WTC11 (cell line): ENCODE results near the gene AVPR2. TPM values are rescaled to one million over a fixed set of nuclear protein-coding genes. Genes with fewer than 3 reads are reported as not detected.

Source experiments
- ATAC-seq: fragments of 200-7000 bp; cut with Tn5 transposase; 2 replicates; pipeline ENCODE4 v1.10.0; 2021; ENCODE audit warnings: mild to moderate bottlenecking, moderate library complexity
- CTCF ChIA-PET: fragments of 300-600 bp; sonication (Branson Sonifier 250); formaldehyde crosslinking; loops from one replicate; lab custom pipeline; 2021; ENCODE audit warnings: antibody characterized with exemption; lab: Charles Lee
- POLR2A ChIA-PET: fragments of 350-600 bp; sonication (Branson Sonifier 250); formaldehyde crosslinking; loops from one replicate; lab custom pipeline; 2021; ENCODE audit warnings: antibody characterized with exemption; lab: Charles Lee
- DNase-seq: peaks from one replicate; pipeline ENCODE4 v3.0.0; 2021; ENCODE audit warnings: low spot score
- H3K27ac Mint-ChIP-seq: 2 replicates; pipeline ENCODE4 v1.8.0; 2021; ENCODE audit warnings: mixed read lengths
- H3K27me3 Mint-ChIP-seq: 2 replicates; pipeline ENCODE4 v1.8.0; 2021; ENCODE audit warnings: low read depth, mild to moderate bottlenecking, moderate library complexity, mixed read lengths
- H3K36me3 Mint-ChIP-seq: 2 replicates; pipeline ENCODE4 v1.8.0; 2021; ENCODE audit warnings: mixed read lengths
- H3K4me1 Mint-ChIP-seq: 2 replicates; pipeline ENCODE4 v1.8.0; 2022; ENCODE audit warnings: mixed read lengths
- H3K4me3 Mint-ChIP-seq: 2 replicates; pipeline ENCODE4 v1.8.0; 2021; ENCODE audit warnings: mild to moderate bottlenecking, moderate library complexity, mixed read lengths
- H3K9me3 Mint-ChIP-seq: 2 replicates; pipeline ENCODE4 v1.8.0; 2021; ENCODE audit warnings: mixed read lengths
- AFF4 ChIP-seq: sonication (generic); formaldehyde crosslinking; IDR thresholded peaks from 2 replicates; pipeline ENCODE4 v1.8.1; 2023; ENCODE audit warnings: mild to moderate bottlenecking, missing genetic modification reagents, borderline replicate concordance
- AR ChIP-seq: fragments of 250-450 bp; sonication (Bioruptor Pico); IDR thresholded peaks from 2 replicates; pipeline ENCODE4 v1.9.0; 2021; ENCODE audit warnings: mild to moderate bottlenecking
- ATF3 ChIP-seq: sonication (generic); formaldehyde crosslinking; conservative IDR thresholded peaks from 2 replicates; pipeline ENCODE4 v1.8.1; 2022; ENCODE audit warnings: mild to moderate bottlenecking, missing genetic modification reagents
- CBFB ChIP-seq: sonication (generic); formaldehyde crosslinking; IDR thresholded peaks from 2 replicates; pipeline ENCODE4 v1.8.1; 2022; ENCODE audit warnings: mild to moderate bottlenecking, low read depth, missing genetic modification reagents
- ELF4 ChIP-seq: sonication (generic); formaldehyde crosslinking; IDR thresholded peaks from 2 replicates; pipeline ENCODE4 v1.8.1; 2022; ENCODE audit warnings: low read depth, mild to moderate bottlenecking, moderate library complexity, missing genetic modification reagents
- EMX1 ChIP-seq: fragments of 250-450 bp; sonication (Bioruptor Pico); IDR thresholded peaks from 2 replicates; pipeline ENCODE4 v1.8.0; 2021; ENCODE audit warnings: mild to moderate bottlenecking
- FOXJ3 ChIP-seq: sonication (generic); formaldehyde crosslinking; IDR thresholded peaks from 2 replicates; pipeline ENCODE4 v1.9.0; 2021; ENCODE audit warnings: missing genetic modification reagents, mild to moderate bottlenecking, borderline replicate concordance
- FOXP4 ChIP-seq: sonication (generic); formaldehyde crosslinking; IDR thresholded peaks from 2 replicates; pipeline ENCODE4 v1.8.0; 2022; ENCODE audit warnings: mild to moderate bottlenecking, missing genetic modification reagents
- GTF2I ChIP-seq: fragments of 250-450 bp; sonication (Bioruptor Pico); conservative IDR thresholded peaks from 2 replicates; pipeline ENCODE4 v1.4.0; 2021; ENCODE audit warnings: mild to moderate bottlenecking
- MXD4 ChIP-seq: fragments of 250-450 bp; sonication (Bioruptor Pico); IDR thresholded peaks from 2 replicates; pipeline ENCODE4 v1.8.0; 2021; ENCODE audit warnings: mild to moderate bottlenecking, moderate library complexity, borderline replicate concordance
- NR2C2 ChIP-seq: sonication (generic); formaldehyde crosslinking; IDR thresholded peaks from 2 replicates; pipeline ENCODE4 v1.8.0; 2022; ENCODE audit warnings: mild to moderate bottlenecking, missing genetic modification reagents
- RELA ChIP-seq: sonication (generic); formaldehyde crosslinking; IDR thresholded peaks from 2 replicates; pipeline ENCODE4 v1.8.1; 2022; ENCODE audit warnings: missing genetic modification reagents, mild to moderate bottlenecking, borderline replicate concordance
- ZNF219 ChIP-seq: sonication (generic); formaldehyde crosslinking; IDR thresholded peaks from 2 replicates; pipeline ENCODE4 v1.8.0; 2023; ENCODE audit warnings: missing genetic modification reagents, mild to moderate bottlenecking, borderline replicate concordance
- ZNF232 ChIP-seq: sonication (generic); formaldehyde crosslinking; IDR thresholded peaks from 2 replicates; pipeline ENCODE4 v1.8.0; 2022; ENCODE audit warnings: mild to moderate bottlenecking, missing genetic modification reagents
- ZNF281 ChIP-seq: sonication (generic); formaldehyde crosslinking; IDR thresholded peaks from 2 replicates; pipeline ENCODE4 v1.8.0; 2023; ENCODE audit warnings: mild to moderate bottlenecking, missing genetic modification reagents
- ZSCAN18 ChIP-seq: fragments of 250-450 bp; sonication (Bioruptor Pico); IDR thresholded peaks from 2 replicates; pipeline ENCODE4 v2.1.2; 2022; ENCODE audit warnings: mild to moderate bottlenecking, moderate library complexity
- total RNA-seq: library from RNA; stranded (reverse); gene quantifications from 3 replicates; pipeline ENCODE4 v1.2.3, GENCODE V29; 2021
- TF ChIP-seq, protein P1 (sequence below): sonication (generic); formaldehyde crosslinking; IDR thresholded peaks from 2 replicates; pipeline ENCODE4 v1.8.0; 2022; ENCODE audit warnings: missing genetic modification reagents
- TF ChIP-seq, protein P2 (sequence below): sonication (generic); formaldehyde crosslinking; IDR thresholded peaks from 2 replicates; pipeline ENCODE4 v1.8.0; 2022; ENCODE audit warnings: mild to moderate bottlenecking, missing genetic modification reagents

Gene AVPR2
- total RNA-seq, 1 experiment from 2014 or later: 0.11 TPM

DNA sequence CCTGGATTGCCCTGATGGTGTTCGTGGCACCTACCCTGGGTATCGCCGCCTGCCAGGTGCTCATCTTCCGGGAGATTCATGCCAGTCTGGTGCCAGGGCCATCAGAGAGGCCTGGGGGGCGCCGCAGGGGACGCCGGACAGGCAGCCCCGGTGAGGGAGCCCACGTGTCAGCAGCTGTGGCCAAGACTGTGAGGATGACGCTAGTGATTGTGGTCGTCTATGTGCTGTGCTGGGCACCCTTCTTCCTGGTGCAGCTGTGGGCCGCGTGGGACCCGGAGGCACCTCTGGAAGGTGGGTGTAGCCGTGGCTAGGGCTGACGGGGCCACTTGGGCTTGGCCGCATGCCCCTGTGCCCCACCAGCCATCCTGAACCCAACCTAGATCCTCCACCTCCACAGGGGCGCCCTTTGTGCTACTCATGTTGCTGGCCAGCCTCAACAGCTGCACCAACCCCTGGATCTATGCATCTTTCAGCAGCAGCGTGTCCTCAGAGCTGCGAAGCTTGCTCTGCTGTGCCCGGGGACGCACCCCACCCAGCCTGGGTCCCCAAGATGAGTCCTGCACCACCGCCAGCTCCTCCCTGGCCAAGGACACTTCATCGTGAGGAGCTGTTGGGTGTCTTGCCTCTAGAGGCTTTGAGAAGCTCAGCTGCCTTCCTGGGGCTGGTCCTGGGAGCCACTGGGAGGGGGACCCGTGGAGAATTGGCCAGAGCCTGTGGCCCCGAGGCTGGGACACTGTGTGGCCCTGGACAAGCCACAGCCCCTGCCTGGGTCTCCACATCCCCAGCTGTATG is 1.8 kb downstream of the AVPR2 start:
- H3K4me1 Mint-ChIP-seq: peaks cover 17% of the 10 kb centered on the region
- DNase-seq (no peak), ATAC-seq (no peak)
- H3K27ac Mint-ChIP-seq: no peak overlapping the region
- H3K36me3 Mint-ChIP-seq: no peaks in the 10 kb centered on the region
- H3K4me3 Mint-ChIP-seq: no peak overlapping the region
- POLR2A ChIA-PET: no interaction called here
- H3K27me3 Mint-ChIP-seq: no peaks in the 10 kb centered on the region; the same call in 1 of the 2 replicates
- CTCF ChIA-PET: interaction anchor here (0.6 to 1.7 kb wide), 3 partner anchors 41 to 99 kb away, joined by 4 to 6 read pairs (median 4); no protein-coding TSS in a partner anchor
- no peaks in the 10 kb centered on the region for H3K9me3 Mint-ChIP-seq
- TF ChIP-seq, protein P1, sequence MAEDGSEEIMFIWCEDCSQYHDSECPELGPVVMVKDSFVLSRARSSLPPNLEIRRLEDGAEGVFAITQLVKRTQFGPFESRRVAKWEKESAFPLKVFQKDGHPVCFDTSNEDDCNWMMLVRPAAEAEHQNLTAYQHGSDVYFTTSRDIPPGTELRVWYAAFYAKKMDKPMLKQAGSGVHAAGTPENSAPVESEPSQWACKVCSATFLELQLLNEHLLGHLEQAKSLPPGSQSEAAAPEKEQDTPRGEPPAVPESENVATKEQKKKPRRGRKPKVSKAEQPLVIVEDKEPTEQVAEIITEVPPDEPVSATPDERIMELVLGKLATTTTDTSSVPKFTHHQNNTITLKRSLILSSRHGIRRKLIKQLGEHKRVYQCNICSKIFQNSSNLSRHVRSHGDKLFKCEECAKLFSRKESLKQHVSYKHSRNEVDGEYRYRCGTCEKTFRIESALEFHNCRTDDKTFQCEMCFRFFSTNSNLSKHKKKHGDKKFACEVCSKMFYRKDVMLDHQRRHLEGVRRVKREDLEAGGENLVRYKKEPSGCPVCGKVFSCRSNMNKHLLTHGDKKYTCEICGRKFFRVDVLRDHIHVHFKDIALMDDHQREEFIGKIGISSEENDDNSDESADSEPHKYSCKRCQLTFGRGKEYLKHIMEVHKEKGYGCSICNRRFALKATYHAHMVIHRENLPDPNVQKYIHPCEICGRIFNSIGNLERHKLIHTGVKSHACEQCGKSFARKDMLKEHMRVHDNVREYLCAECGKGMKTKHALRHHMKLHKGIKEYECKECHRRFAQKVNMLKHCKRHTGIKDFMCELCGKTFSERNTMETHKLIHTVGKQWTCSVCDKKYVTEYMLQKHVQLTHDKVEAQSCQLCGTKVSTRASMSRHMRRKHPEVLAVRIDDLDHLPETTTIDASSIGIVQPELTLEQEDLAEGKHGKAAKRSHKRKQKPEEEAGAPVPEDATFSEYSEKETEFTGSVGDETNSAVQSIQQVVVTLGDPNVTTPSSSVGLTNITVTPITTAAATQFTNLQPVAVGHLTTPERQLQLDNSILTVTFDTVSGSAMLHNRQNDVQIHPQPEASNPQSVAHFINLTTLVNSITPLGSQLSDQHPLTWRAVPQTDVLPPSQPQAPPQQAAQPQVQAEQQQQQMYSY (CRISPR knock-in tag): no peak
- no peak for TF ChIP-seq RELA
- no peak for TF ChIP-seq ZSCAN18 (CRISPR knock-in tag)
- no peak for TF ChIP-seq ZNF281 (CRISPR knock-in tag)
- TF ChIP-seq ZNF219: no peak
- TF ChIP-seq CBFB (CRISPR knock-in tag): no peak
- TF ChIP-seq ELF4: no peak
- no peak for TF ChIP-seq FOXJ3 (CRISPR knock-in tag)
- TF ChIP-seq NR2C2 (CRISPR knock-in tag): no peak
- TF ChIP-seq AR (CRISPR knock-in tag): no peak
- TF ChIP-seq ATF3: no peak
- no peak for TF ChIP-seq ZNF232
- TF ChIP-seq GTF2I (CRISPR knock-in tag): no peak
- TF ChIP-seq FOXP4: no peak
- no peak for TF ChIP-seq MXD4 (CRISPR knock-in tag)
- TF ChIP-seq, protein P2, sequence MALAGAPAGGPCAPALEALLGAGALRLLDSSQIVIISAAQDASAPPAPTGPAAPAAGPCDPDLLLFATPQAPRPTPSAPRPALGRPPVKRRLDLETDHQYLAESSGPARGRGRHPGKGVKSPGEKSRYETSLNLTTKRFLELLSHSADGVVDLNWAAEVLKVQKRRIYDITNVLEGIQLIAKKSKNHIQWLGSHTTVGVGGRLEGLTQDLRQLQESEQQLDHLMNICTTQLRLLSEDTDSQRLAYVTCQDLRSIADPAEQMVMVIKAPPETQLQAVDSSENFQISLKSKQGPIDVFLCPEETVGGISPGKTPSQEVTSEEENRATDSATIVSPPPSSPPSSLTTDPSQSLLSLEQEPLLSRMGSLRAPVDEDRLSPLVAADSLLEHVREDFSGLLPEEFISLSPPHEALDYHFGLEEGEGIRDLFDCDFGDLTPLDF (CRISPR knock-in tag): no peak
- TF ChIP-seq EMX1: no peak
- TF ChIP-seq AFF4: no peak
